ENCODE data around the gene FRMD4A. TPM values are rescaled to one million over a fixed set of nuclear protein-coding genes. Genes with fewer than 3 reads are reported as not detected.

The FRMD4A gene
- total RNA-seq, 2 experiments from 2014 or later: 0.88 to 1.4 TPM

GRCh38 chr10:13816195-13816925, 514.4 kb downstream of the FRMD4A start:
- peaks cover 2% of the 10 kb centered on the region for H3K27me3 Mint-ChIP-seq

DNA sequence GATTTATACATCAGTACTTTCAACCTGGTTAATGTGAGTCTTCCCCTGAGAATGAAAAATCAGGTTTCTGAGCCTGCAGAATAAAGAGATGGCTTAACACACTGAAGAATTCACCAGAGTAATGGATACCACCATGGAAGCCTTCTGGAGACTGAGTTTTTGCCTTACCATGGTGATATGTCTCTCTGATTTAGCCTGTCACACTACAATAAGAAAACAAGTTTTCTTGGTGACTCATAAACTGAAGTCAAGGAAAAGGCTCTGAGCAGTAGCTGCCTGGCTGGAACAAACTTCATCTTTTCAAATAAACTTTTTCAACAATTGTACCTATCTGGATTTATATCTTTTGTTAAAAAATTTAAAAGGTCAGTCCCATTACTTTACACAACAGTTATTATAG, 515.0 kb downstream of the FRMD4A start:
- ATAC-seq (ENCODE audit: low read depth): no peak

More at GRCh38 chr10:13816195-13816925, 514.4 kb downstream of the FRMD4A start:
- ATAC-seq (ENCODE audit: low read depth): no peak
- DNase-seq: no peak
- POLR2A ChIA-PET: no interaction called here
- peaks cover 4% of the 10 kb centered on the region for H3K36me3 Mint-ChIP-seq
- no peak overlapping the region for H3K4me3 Mint-ChIP-seq
- H3K27ac Mint-ChIP-seq: no peak overlapping the region
- H3K4me1 Mint-ChIP-seq: peaks cover 8% of the 10 kb centered on the region
- peaks cover 15% of the 10 kb centered on the region for H3K9me3 Mint-ChIP-seq

DNA sequence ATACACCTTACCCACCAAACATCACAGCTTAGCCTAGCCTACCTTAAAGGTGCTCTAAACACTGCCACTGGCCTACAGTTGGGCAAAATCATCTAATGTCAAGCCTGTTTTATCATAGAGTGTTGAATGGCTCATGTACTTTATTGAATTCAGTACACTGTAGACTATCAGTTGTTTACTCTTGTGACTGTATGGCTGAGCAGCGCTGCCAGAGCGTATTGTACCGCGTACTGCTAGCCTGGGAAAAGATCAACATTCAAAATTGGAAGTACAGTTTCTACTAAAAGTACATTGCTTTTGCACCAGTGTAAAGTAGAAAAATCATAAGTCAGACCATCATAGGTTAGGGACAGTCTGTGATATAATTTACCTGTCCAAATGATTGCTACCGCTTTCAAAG, 517.2 kb downstream of the FRMD4A start:
- POLR2A ChIA-PET: no interaction called here
- DNase-seq (no peak), ATAC-seq (ENCODE audit: low read depth) (no peak)
- Mint-ChIP-seq H3K4me3 (no peak overlapping the region), H3K4me1 (no peaks in the 10 kb centered on the region), H3K27me3 (peaks cover 2% of the 10 kb centered on the region), H3K36me3 (peaks cover 2% of the 10 kb centered on the region), H3K27ac (no peak overlapping the region), H3K9me3 (peaks cover 11% of the 10 kb centered on the region)

More for the DNA sequence above, 515.0 kb downstream of the FRMD4A start:
- no peak overlapping the region for H3K27ac Mint-ChIP-seq
- peaks cover 2% of the 10 kb centered on the region for H3K27me3 Mint-ChIP-seq
- peaks cover 4% of the 10 kb centered on the region for H3K36me3 Mint-ChIP-seq
- no peak for DNase-seq
- H3K9me3 Mint-ChIP-seq: peaks cover 15% of the 10 kb centered on the region
- POLR2A ChIA-PET: no interaction called here
- H3K4me1 Mint-ChIP-seq: peaks cover 8% of the 10 kb centered on the region
- no peak overlapping the region for H3K4me3 Mint-ChIP-seq

- DNase-seq: no peak
- no peak overlapping the region for H3K27ac Mint-ChIP-seq
- POLR2A ChIA-PET: no interaction called here
- peaks cover 9% of the 10 kb centered on the region for H3K9me3 Mint-ChIP-seq
- H3K36me3 Mint-ChIP-seq: peaks cover 2% of the 10 kb centered on the region
- no peak overlapping the region for H3K4me3 Mint-ChIP-seq
- no peaks in the 10 kb centered on the region for H3K4me1 Mint-ChIP-seq
- H3K27me3 Mint-ChIP-seq: peaks cover 2% of the 10 kb centered on the region
- no peak for ATAC-seq (ENCODE audit: low read depth)
Measured at GRCh38 chr10:13812804-13813203, 517.9 kb downstream of the FRMD4A start.

DNA sequence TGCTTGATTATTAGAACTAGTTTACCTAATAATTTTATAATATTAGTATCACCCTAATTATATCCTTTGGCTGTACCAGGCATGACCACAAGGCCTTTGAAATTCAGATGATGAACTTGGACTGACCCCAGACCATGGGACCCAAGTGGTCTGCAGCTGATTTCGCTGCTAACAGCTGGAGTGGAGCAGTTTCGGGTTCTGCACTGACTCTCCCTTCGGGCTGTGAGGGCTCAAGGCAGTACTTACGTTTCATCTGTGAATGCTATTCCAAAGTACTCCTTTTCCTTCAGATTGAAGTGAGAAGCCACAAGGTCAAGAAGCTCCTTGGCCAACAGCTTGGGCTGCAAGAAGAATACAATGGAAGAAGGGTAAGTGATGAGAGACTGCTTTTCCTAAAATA, 520.2 kb downstream of the FRMD4A start:
- no peak for DNase-seq
- peaks cover 3% of the 10 kb centered on the region for H3K4me1 Mint-ChIP-seq
- H3K27ac Mint-ChIP-seq: no peak overlapping the region
- H3K4me3 Mint-ChIP-seq: no peak overlapping the region
- ATAC-seq (ENCODE audit: low read depth): no peak
- peaks cover 2% of the 10 kb centered on the region for H3K36me3 Mint-ChIP-seq
- H3K27me3 Mint-ChIP-seq: peaks cover 4% of the 10 kb centered on the region
- POLR2A ChIA-PET: no interaction called here
- H3K9me3 Mint-ChIP-seq: no peaks in the 10 kb centered on the region

GRCh38 chr10:13809427-13809826, 521.3 kb downstream of the FRMD4A start:
- no peaks in the 10 kb centered on the region for H3K36me3 Mint-ChIP-seq
- peaks cover 3% of the 10 kb centered on the region for H3K27me3 Mint-ChIP-seq
- H3K4me3 Mint-ChIP-seq: no peak overlapping the region
- H3K27ac Mint-ChIP-seq: no peak overlapping the region
- DNase-seq (no peak), ATAC-seq (ENCODE audit: low read depth) (no peak)
- no peaks in the 10 kb centered on the region for H3K9me3 Mint-ChIP-seq
- POLR2A ChIA-PET: no interaction called here
- H3K4me1 Mint-ChIP-seq: peaks cover 3% of the 10 kb centered on the region

DNA sequence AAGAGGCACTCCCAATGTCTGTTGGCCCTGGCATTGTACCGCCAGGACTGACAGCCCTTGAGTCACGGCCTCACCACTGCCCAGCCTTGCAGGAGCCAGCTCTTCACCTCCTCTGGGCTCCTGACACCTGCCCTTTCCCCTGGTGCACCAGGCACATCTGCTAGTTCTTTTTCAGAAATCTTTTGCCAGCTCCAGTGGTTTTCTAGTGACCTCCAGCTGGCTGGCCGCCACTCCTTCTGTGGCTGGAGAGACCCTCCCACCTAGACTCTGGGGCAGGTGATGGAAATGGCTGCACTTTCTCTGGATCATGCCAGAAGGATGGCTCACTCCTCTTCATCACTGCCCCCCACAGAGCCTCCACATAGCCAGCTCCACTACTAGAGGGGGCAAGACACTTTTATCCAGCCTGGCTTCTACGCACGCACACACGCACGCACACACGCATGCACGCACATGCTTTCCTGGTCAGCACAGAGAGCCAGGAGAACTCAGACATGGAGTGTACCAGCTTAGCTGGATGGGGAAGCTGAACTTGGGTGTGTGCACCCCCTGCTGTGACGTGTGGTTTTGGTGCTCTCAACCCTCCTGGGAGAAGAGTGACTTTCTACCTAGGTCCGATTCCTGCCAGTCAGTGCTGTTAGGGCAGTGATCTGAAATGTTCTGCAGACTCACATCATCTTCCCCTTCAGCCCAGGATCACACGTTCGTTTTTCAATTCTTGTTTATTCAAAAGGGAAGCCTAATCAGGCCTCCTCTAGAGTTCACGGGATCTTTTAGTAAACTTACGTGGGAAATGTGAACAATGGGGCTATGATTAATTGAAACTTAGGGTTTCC, 522.0 kb downstream of the FRMD4A start:
- Mint-ChIP-seq H3K27ac (no peak overlapping the region), H3K9me3 (no peaks in the 10 kb centered on the region), H3K27me3 (peaks cover 3% of the 10 kb centered on the region), H3K36me3 (no peaks in the 10 kb centered on the region), H3K4me3 (no peak overlapping the region), H3K4me1 (peaks cover 3% of the 10 kb centered on the region)
- POLR2A ChIA-PET: no interaction called here
- no peak for ATAC-seq (ENCODE audit: low read depth)
- no peak for DNase-seq

GRCh38 chr10:13806419-13806818, 524.3 kb downstream of the FRMD4A start:
- ATAC-seq (ENCODE audit: low read depth) (no peak), DNase-seq (no peak)
- Mint-ChIP-seq H3K27ac (no peak overlapping the region), H3K36me3 (no peaks in the 10 kb centered on the region), H3K9me3 (no peaks in the 10 kb centered on the region), H3K4me3 (no peak overlapping the region), H3K27me3 (peaks cover 3% of the 10 kb centered on the region), H3K4me1 (peaks cover 3% of the 10 kb centered on the region)
- POLR2A ChIA-PET: interaction anchor here (0.7 kb wide), 1 partner anchor 72 kb away, joined by 4 read pairs; no protein-coding TSS in a partner anchor

DNA sequence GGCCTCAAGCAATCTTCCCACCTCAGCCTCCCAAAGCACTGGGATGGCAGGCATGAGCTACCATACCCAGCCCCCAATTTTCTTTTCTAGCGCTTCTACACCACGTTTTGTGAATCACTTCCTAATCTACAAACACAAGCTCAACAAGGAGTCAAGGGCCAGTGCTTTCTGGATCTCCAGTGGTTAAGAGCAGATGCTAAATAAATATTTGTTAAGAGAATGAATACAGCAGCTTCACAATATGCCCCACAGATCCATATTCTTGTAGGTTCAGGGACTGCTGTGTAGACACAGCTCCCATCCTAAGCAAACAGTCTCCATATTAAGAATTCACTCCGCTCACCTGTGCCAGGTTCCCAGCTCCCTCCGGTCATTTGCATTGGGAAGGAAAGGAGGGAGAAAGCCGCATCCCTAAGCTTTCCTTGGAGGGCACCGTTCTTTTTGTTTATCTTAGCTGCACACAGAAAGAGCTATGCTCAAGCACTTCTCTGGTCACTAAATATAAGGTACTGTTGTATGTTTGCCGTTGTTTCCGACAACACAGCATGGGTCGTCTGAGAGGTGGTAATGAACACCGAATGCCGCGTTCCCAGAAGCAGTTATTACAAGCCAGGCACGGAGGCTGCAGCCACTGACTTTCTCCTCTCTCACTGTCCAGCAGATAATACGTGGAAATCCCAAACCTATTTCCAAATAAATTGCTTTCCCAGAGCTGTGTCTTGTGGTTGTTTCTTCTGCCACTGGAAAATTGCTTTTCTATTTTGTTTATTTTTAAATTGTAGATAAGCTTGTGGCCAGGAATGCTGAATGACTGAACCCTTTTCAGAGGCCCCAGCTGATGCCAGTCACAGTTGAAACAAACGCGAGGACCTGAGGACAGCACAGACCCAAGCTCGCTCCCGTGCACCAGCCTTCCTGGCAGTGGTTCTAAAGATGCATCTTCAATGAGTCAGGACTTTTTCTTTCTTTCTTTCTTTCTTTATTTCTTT, 526.9 kb downstream of the FRMD4A start:
- no peak overlapping the region for H3K4me3 Mint-ChIP-seq
- H3K4me1 Mint-ChIP-seq: peaks cover 7% of the 10 kb centered on the region
- no peak for DNase-seq
- no peak overlapping the region for H3K27ac Mint-ChIP-seq
- POLR2A ChIA-PET: no interaction called here
- peaks cover under 1% of the 10 kb centered on the region for H3K36me3 Mint-ChIP-seq
- ATAC-seq (ENCODE audit: low read depth): no peak
- H3K27me3 Mint-ChIP-seq: peaks cover 3% of the 10 kb centered on the region
- no peaks in the 10 kb centered on the region for H3K9me3 Mint-ChIP-seq

GRCh38 chr10:13801907-13802288, 528.8 kb downstream of the FRMD4A start:
- Mint-ChIP-seq H3K9me3 (no peaks in the 10 kb centered on the region), H3K27me3 (peaks cover 3% of the 10 kb centered on the region), H3K27ac (no peak overlapping the region), H3K4me3 (no peak overlapping the region), H3K4me1 (peaks cover 9% of the 10 kb centered on the region), H3K36me3 (peaks cover 2% of the 10 kb centered on the region)
- DNase-seq (no peak), ATAC-seq (ENCODE audit: low read depth) (no peak)
- POLR2A ChIA-PET: interaction anchor here (0.6 kb wide), 3 partner anchors 11 to 710 kb away, joined by 3 to 5 read pairs (median 4); no protein-coding TSS in a partner anchor

- H3K9me3 Mint-ChIP-seq: no peaks in the 10 kb centered on the region
- POLR2A ChIA-PET: interaction anchor here (0.6 kb wide), 2 partner anchors 10 to 709 kb away, joined by 4 to 5 read pairs; no protein-coding TSS in a partner anchor
- H3K27ac Mint-ChIP-seq: no peak overlapping the region
- DNase-seq: no peak
- H3K27me3 Mint-ChIP-seq: peaks cover 3% of the 10 kb centered on the region
- no peak overlapping the region for H3K4me3 Mint-ChIP-seq
- peaks cover 2% of the 10 kb centered on the region for H3K36me3 Mint-ChIP-seq
- peaks cover 9% of the 10 kb centered on the region for H3K4me1 Mint-ChIP-seq
- no peak for ATAC-seq (ENCODE audit: low read depth)
Measured at GRCh38 chr10:13801156-13801906, 529.4 kb downstream of the FRMD4A start.

DNA sequence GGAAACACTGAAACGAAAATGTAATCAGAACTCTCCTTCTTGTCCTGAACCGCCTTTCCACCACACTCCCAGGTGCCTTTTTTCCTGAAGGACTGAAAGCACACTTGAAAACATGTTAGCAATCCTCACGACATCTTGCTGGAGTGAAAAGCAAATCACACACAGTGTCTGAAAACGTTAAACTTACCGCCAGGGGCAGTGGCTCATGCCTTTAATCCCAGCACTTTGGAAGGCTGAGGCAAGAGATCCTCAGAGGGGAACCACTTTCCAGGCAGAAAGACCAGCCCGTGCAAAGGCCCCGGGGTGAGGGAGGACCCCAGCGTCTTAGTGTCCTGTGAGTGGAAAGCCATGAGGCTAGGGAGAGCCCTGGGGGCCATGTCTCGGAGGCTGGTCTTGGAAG, 533.6 kb downstream of the FRMD4A start:
- Mint-ChIP-seq H3K4me3 (no peak overlapping the region), H3K36me3 (peaks cover 2% of the 10 kb centered on the region), H3K27ac (no peak overlapping the region), H3K4me1 (peaks cover 21% of the 10 kb centered on the region), H3K9me3 (no peaks in the 10 kb centered on the region), H3K27me3 (peaks cover 4% of the 10 kb centered on the region)
- ATAC-seq (ENCODE audit: low read depth) (no peak), DNase-seq (no peak)
- POLR2A ChIA-PET: no interaction called here

Data from activated naive CD8-positive, alpha-beta T cell treated with anti-CD3 and anti-CD28 coated beads, Interleukin-2, amount 10 ng/mL, durations not matched to agents 7 days and 5 days (primary cell).